HepG2 (cell line): ENCODE data around the gene ABCC10. TPM values are rescaled to one million over a fixed set of nuclear protein-coding genes. Genes with fewer than 3 reads are reported as not detected.

Source experiments
- ARID5B ChIP-seq: IDR thresholded peaks from 2 replicates; pipeline ENCODE4 v1.4.0; 2020; ENCODE audit warnings: mild to moderate bottlenecking, missing genetic modification reagents
- ARNTL ChIP-seq: sonication (generic); formaldehyde crosslinking; IDR thresholded peaks from 2 replicates; pipeline ENCODE4 v1.4.0; 2020; ENCODE audit warnings: mild to moderate bottlenecking, missing genetic modification reagents
- BCL3 ChIP-seq: sonication (generic); formaldehyde crosslinking; IDR thresholded peaks from 2 replicates; pipeline ENCODE4 v1.5.1; 2020; ENCODE audit warnings: mild to moderate bottlenecking, missing genetic modification reagents, moderate library complexity
- HES4 ChIP-seq: sonication (generic); formaldehyde crosslinking; IDR thresholded peaks from 2 replicates; pipeline ENCODE4 v1.9.0; 2021; ENCODE audit warnings: mild to moderate bottlenecking, missing genetic modification reagents, borderline replicate concordance
- KIAA2018 ChIP-seq: sonication (generic); formaldehyde crosslinking; IDR thresholded peaks from 2 replicates; pipeline ENCODE4 v1.5.0; 2020; ENCODE audit warnings: mild to moderate bottlenecking, missing genetic modification reagents, borderline replicate concordance
- RXRA ChIP-seq: sonication (generic); formaldehyde crosslinking; IDR thresholded peaks from 2 replicates; pipeline ENCODE4 v1.5.1; 2020; ENCODE audit warnings: missing genetic modification reagents
- ZBTB7A ChIP-seq: sonication (generic); formaldehyde crosslinking; IDR thresholded peaks from 2 replicates; pipeline ENCODE4 v1.8.0; 2022; ENCODE audit warnings: mild to moderate bottlenecking, missing genetic modification reagents
- ZNF317 ChIP-seq: sonication (generic); formaldehyde crosslinking; IDR thresholded peaks from 2 replicates; pipeline ENCODE4 v1.5.0; 2020; ENCODE audit warnings: mild to moderate bottlenecking, missing genetic modification reagents
- ZNF343 ChIP-seq: sonication (generic); formaldehyde crosslinking; IDR thresholded peaks from 2 replicates; pipeline ENCODE4 v1.4.0; 2020; ENCODE audit warnings: mild to moderate bottlenecking, missing genetic modification reagents
- ZNF572 ChIP-seq: sonication (generic); formaldehyde crosslinking; IDR thresholded peaks from 2 replicates; pipeline ENCODE4 v1.5.1; 2020; ENCODE audit warnings: mild to moderate bottlenecking, missing genetic modification reagents
- ZNF691 ChIP-seq: sonication (generic); formaldehyde crosslinking; IDR thresholded peaks from 2 replicates; pipeline ENCODE4 v1.4.0; 2020; ENCODE audit warnings: missing genetic modification reagents, low read depth, mild to moderate bottlenecking, borderline replicate concordance
- ZNF709 ChIP-seq: sonication (generic); formaldehyde crosslinking; IDR thresholded peaks from 2 replicates; pipeline ENCODE4 v1.5.0; 2020; ENCODE audit warnings: mild to moderate bottlenecking, missing genetic modification reagents
- ZNF777 ChIP-seq: sonication (generic); formaldehyde crosslinking; IDR thresholded peaks from 2 replicates; pipeline ENCODE4 v1.4.0; 2020; ENCODE audit warnings: missing genetic modification reagents
- polyA plus RNA-seq, 8 experiments: library from polyadenylated mRNA; depleted of rRNA in 3 of 8; stranded (reverse) in 7 of 8; unstranded in 1 of 8; fragments of >200 nt; fragmentation: Illumina TruSeq in 4 of 8; extraction: Trizol in 4 of 8; gene quantifications; 2 replicates each; pipeline versions ENCODE4 v1.2.1 to v1.2.3, GENCODE V29; 2011 to 2016; ENCODE audit warnings: low read depth in 4 of 8, missing spikeins in 1 of 8, mixed read lengths in 1 of 8; ENCODE audit not compliant: insufficient read depth in 1 of 8
- total RNA-seq, 5 experiments: library from RNA; depleted of rRNA; stranded (reverse); fragments of >200 nt; fragmentation: Illumina TruSeq; extraction: Trizol; gene quantifications; 2 replicates each; pipeline ENCODE4 v1.2.3, GENCODE V29; 2016; ENCODE audit warnings: low read depth in 1 of 5

Gene ABCC10
- total and polyA plus RNA-seq, 2 of the 13 experiments (the other 11 are each of a cell fraction or from before 2014, with no cell fraction given), result 16.0 to 24.3 TPM

- TF ChIP-seq KIAA2018 (no peak), ZNF317 (CRISPR knock-in tag) (peak; percentile 74), ZBTB7A (CRISPR knock-in tag) (peak; percentile 64; the same call in 1 of the 2 replicates), RXRA (CRISPR knock-in tag) (peak; percentile 27; the same call in 1 of the 2 replicates), ZNF777 (0 out of 2 replicates have a peak, but pooled peaks have one; percentile 34), ZNF343 (CRISPR knock-in tag) (no peak), ARNTL (peak; percentile 77), ZNF709 (0 out of 2 replicates have a peak, but pooled peaks have one; percentile 48), ZNF572 (CRISPR knock-in tag) (peak; percentile 70; the same call in 1 of the 2 replicates), HES4 (CRISPR knock-in tag) (no peak), ARID5B (CRISPR knock-in tag) (peak; percentile 83), BCL3 (0 out of 2 replicates have a peak, but pooled peaks have one; percentile 56), ZNF691 (CRISPR knock-in tag) (peak; percentile 62; the same call in 1 of the 2 replicates)
Observed at GRCh38 chr6:43488667-43489276, 61.4 kb downstream of the ABCC10 start (continued).
